HL-60 (cell line): ENCODE results near the gene BAZ1B.

Source experiments
- CTCF ChIP-seq: IDR thresholded peaks from one replicate; pipeline ENCODE4 v1.5.1; 2011; ENCODE audit warnings: low read length, control low read depth, inconsistent platforms; ENCODE audit not compliant: insufficient read depth
- GABPA ChIP-seq: IDR thresholded peaks from 2 replicates; pipeline ENCODE4 v1.6.1; 2012; ENCODE audit warnings: low read depth
- POLR2AphosphoS5 ChIP-seq: IDR thresholded peaks from 2 replicates; pipeline ENCODE4 v1.6.1; 2012; ENCODE audit warnings: low read depth
- SPI1 ChIP-seq: IDR thresholded peaks from 2 replicates; pipeline ENCODE4 v1.6.1; 2012; ENCODE audit warnings: low read depth, mild to moderate bottlenecking, borderline replicate concordance
- TF ChIP-seq, protein P1 (sequence below): IDR thresholded peaks from 2 replicates; pipeline ENCODE4 v1.6.1; 2012; ENCODE audit warnings: low read depth; ENCODE audit not compliant: insufficient replicate concordance

DNA sequence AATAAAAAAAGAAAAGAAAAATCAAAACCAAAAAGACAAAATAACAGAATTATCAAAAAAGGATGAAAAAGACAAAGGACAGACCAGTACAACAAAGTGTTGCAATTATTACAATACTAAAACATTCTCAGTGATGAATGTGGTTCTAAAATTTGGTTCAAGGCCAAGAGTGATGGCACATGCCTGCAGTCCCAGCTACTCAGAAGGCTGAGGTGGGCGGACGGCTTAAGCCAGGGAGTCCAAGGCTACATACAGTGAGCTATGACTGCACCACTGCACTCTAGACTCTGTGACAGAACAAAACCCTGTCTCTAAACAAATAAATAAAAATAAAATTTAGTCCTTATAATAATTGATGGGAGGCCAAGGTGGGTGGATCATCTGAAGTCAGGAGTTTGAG lies 14.5 kb downstream of the BAZ1B start:
- no peak for TF ChIP-seq CTCF
- TF ChIP-seq POLR2AphosphoS5: no peak
- TF ChIP-seq GABPA: no peak
- TF ChIP-seq, protein P1, sequence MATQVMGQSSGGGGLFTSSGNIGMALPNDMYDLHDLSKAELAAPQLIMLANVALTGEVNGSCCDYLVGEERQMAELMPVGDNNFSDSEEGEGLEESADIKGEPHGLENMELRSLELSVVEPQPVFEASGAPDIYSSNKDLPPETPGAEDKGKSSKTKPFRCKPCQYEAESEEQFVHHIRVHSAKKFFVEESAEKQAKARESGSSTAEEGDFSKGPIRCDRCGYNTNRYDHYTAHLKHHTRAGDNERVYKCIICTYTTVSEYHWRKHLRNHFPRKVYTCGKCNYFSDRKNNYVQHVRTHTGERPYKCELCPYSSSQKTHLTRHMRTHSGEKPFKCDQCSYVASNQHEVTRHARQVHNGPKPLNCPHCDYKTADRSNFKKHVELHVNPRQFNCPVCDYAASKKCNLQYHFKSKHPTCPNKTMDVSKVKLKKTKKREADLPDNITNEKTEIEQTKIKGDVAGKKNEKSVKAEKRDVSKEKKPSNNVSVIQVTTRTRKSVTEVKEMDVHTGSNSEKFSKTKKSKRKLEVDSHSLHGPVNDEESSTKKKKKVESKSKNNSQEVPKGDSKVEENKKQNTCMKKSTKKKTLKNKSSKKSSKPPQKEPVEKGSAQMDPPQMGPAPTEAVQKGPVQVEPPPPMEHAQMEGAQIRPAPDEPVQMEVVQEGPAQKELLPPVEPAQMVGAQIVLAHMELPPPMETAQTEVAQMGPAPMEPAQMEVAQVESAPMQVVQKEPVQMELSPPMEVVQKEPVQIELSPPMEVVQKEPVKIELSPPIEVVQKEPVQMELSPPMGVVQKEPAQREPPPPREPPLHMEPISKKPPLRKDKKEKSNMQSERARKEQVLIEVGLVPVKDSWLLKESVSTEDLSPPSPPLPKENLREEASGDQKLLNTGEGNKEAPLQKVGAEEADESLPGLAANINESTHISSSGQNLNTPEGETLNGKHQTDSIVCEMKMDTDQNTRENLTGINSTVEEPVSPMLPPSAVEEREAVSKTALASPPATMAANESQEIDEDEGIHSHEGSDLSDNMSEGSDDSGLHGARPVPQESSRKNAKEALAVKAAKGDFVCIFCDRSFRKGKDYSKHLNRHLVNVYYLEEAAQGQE: no peak
- no peak for TF ChIP-seq SPI1
